WTC11 (cell line): ENCODE data around the gene PRSS27.

Experiments
- ATF1 ChIP-seq: sonication (generic); formaldehyde crosslinking; IDR thresholded peaks from 2 replicates; pipeline ENCODE4 v1.8.1; 2023; ENCODE audit warnings: mild to moderate bottlenecking, moderate library complexity, missing genetic modification reagents
- ATF6 ChIP-seq: sonication (generic); formaldehyde crosslinking; IDR thresholded peaks from 2 replicates; pipeline ENCODE4 v1.8.1; 2023; ENCODE audit warnings: mild to moderate bottlenecking, missing genetic modification reagents
- CTCF ChIP-seq: fragments of 200-600 bp; IDR thresholded peaks from 2 replicates; pipeline ENCODE4 v1.8.0; 2022; ENCODE audit warnings: antibody characterized with exemption
- JUN ChIP-seq: sonication (generic); formaldehyde crosslinking; IDR thresholded peaks from 2 replicates; pipeline ENCODE4 v1.8.0; 2023; ENCODE audit warnings: mild to moderate bottlenecking, missing genetic modification reagents
- KAT7 ChIP-seq: sonication (generic); formaldehyde crosslinking; IDR thresholded peaks from 2 replicates; pipeline ENCODE4 v1.8.1; 2023; ENCODE audit warnings: missing genetic modification reagents, mild to moderate bottlenecking, borderline replicate concordance
- MAX ChIP-seq: sonication (generic); formaldehyde crosslinking; IDR thresholded peaks from 2 replicates; pipeline ENCODE4 v1.8.0; 2022; ENCODE audit warnings: mild to moderate bottlenecking, missing genetic modification reagents
- NFE2L1 ChIP-seq: sonication (generic); formaldehyde crosslinking; IDR thresholded peaks from 2 replicates; pipeline ENCODE4 v1.8.1; 2023; ENCODE audit warnings: missing genetic modification reagents
- SMAD3 ChIP-seq: sonication (generic); formaldehyde crosslinking; IDR thresholded peaks from 2 replicates; pipeline ENCODE4 v1.8.0; 2022; ENCODE audit warnings: missing genetic modification reagents, mild to moderate bottlenecking, borderline replicate concordance
- ZNF425 ChIP-seq: fragments of 250-450 bp; sonication (Bioruptor Pico); conservative IDR thresholded peaks from 2 replicates; pipeline ENCODE4 v1.9.0; 2021; ENCODE audit warnings: mild to moderate bottlenecking

- TF ChIP-seq ZNF425 (CRISPR knock-in tag) (no peak), CTCF (no peak), JUN (CRISPR knock-in tag) (no peak), KAT7 (CRISPR knock-in tag) (no peak), SMAD3 (CRISPR knock-in tag) (no peak), MAX (no peak), NFE2L1 (CRISPR knock-in tag) (no peak), ATF1 (CRISPR knock-in tag) (no peak), ATF6 (no peak)
Observed at GRCh38 chr16:2767891-2768290, 47.9 kb upstream of the PRSS27 start.
